Thoracic aorta (tissue), 2 donors: ENCODE results near the gene ARHGAP33. TPM values are rescaled to one million over a fixed set of nuclear protein-coding genes. Genes with fewer than 3 reads are reported as not detected.
A peak's percentile ranks its signal among the peaks of the same experiment; 100 is the strongest.

ENCODE experiments used
- ATAC-seq: fragments of 150-250 bp; one replicate; pipeline ENCODE4 v1.8.0; 2017; ENCODE audit warnings: low read depth; ENCODE audit not compliant: insufficient number of reproducible peaks, low FRiP score
- DNase-seq: peaks from one replicate; pipeline ENCODE4 v3.0.0-alpha.2; 2020; ENCODE audit warnings: low spot score
- H3K27ac ChIP-seq, 2 donors: fragments of 200-600 bp; sonication (generic); 1 replicate in 1 of 2; 2 replicates in 1 of 2; pipeline ENCODE4 v1.5.1; 2016; ENCODE audit warnings: mild to moderate bottlenecking in 2 of 2, moderate library complexity in 2 of 2
- H3K27me3 ChIP-seq: fragments of 200-600 bp; sonication (generic); replicated peaks from 2 replicates; pipeline ENCODE4 v1.6.0; 2016; ENCODE audit warnings: mild to moderate bottlenecking; ENCODE audit not compliant: insufficient read depth
- H3K36me3 ChIP-seq: fragments of 200-600 bp; sonication (generic); one replicate; pipeline ENCODE4 v1.5.1; 2016
- H3K4me1 ChIP-seq, 2 donors: fragments of 200-600 bp; sonication (generic); 1 replicate in 1 of 2; 2 replicates in 1 of 2; pipeline versions ENCODE4 v1.5.1 to v1.6.0; 2016; ENCODE audit warnings: low read depth in 2 of 2, mild to moderate bottlenecking in 1 of 2; ENCODE audit not compliant: control insufficient read depth in 1 of 2
- H3K4me3 ChIP-seq: fragments of 200-600 bp; sonication (generic); 2 replicates; pipeline ENCODE4 v1.5.1; 2016; ENCODE audit warnings: mild to moderate bottlenecking
- H3K9me3 ChIP-seq: fragments of 200-600 bp; sonication (generic); 2 replicates; pipeline ENCODE4 v1.5.1; 2016
- CTCF ChIP-seq: fragments of 200-600 bp; sonication (generic); IDR thresholded peaks from one replicate; pipeline ENCODE4 v1.5.1; 2019; ENCODE audit warnings: antibody characterized with exemption
- total RNA-seq, 2 donors: library from RNA; depleted of rRNA; stranded (reverse); fragments of >200 nt; gene quantifications; one replicate each; pipeline versions ENCODE4 v1.1.0 to v1.2.3, GENCODE V29; 2016

ARHGAP33 gene
- total RNA-seq, 2 donors from 2014 or later: 15.4 to 30.7 TPM

GRCh38 chr19:35751839-35752745 lies 23.3 kb upstream of the ARHGAP33 start:
- H3K27me3 ChIP-seq: no peaks in the 10 kb centered on the region
- ATAC-seq (no peak), DNase-seq (no peak)
- H3K27ac ChIP-seq: no peak overlapping the region
- no peak overlapping the region for H3K4me3 ChIP-seq
- peaks cover 19% of the 10 kb centered on the region for H3K36me3 ChIP-seq
- no peak for TF ChIP-seq CTCF
- H3K9me3 ChIP-seq: no peaks in the 10 kb centered on the region
- H3K4me1 ChIP-seq: peaks cover 21 to 51% of the 10 kb centered on the region in 2 donors

- no peak for TF ChIP-seq CTCF
- Histone ChIP-seq H3K27ac (no peak overlapping the region), H3K27me3 (no peaks in the 10 kb centered on the region), H3K36me3 (peaks cover 19% of the 10 kb centered on the region), H3K9me3 (no peaks in the 10 kb centered on the region), H3K4me1 (peaks cover 17 to 51% of the 10 kb centered on the region in 2 donors), H3K4me3 (no peak overlapping the region)
- ATAC-seq (no peak), DNase-seq (no peak)
These were observed 22.5 kb upstream of the ARHGAP33 start for GRCh38 chr19:35752746-35753350.

- H3K27ac ChIP-seq: peak overlapping the region in 1 of 2 donors; percentile 98
- no peaks in the 10 kb centered on the region for H3K9me3 ChIP-seq
- H3K27me3 ChIP-seq: no peaks in the 10 kb centered on the region
- peaks cover 19% of the 10 kb centered on the region for H3K36me3 ChIP-seq
- no peak for TF ChIP-seq CTCF
- ATAC-seq: no peak
- H3K4me3 ChIP-seq: no peak overlapping the region
- DNase-seq: no peak
- H3K4me1 ChIP-seq: peaks cover 19 to 53% of the 10 kb centered on the region in 2 donors
These were observed 21.6 kb upstream of the ARHGAP33 start for GRCh38 chr19:35753634-35754369.

GRCh38 chr19:35754370-35755130 lies 20.8 kb upstream of the ARHGAP33 start:
- Histone ChIP-seq H3K36me3 (peaks cover 19% of the 10 kb centered on the region), H3K4me3 (peak overlapping the region; percentile 77), H3K4me1 (peaks cover 15 to 53% of the 10 kb centered on the region in 2 donors), H3K27me3 (no peaks in the 10 kb centered on the region), H3K9me3 (no peaks in the 10 kb centered on the region), H3K27ac (peak overlapping the region; percentile 98 to 99)
- TF ChIP-seq CTCF: no peak
- ATAC-seq (no peak), DNase-seq (no peak)
